Smooth muscle cell of bladder (primary cell): ENCODE data around the gene KRTAP5-6. TPM values are rescaled to one million over a fixed set of nuclear protein-coding genes. Genes with fewer than 3 reads are reported as not detected.

Experiments used
- total RNA-seq: library from RNA; depleted of rRNA; stranded (reverse); fragments of >200 nt; gene quantifications from 2 replicates; pipeline ENCODE4 v1.2.3, GENCODE V29; 2014

KRTAP5-6 gene
- total RNA-seq = not detected in 2 replicates

GRCh38 chr11:1696608-1697570, at the start of gene KRTAP5-6:
TSS of gene KRTAP5-6 (plus strand) at chr11:1697195. CDS start at chr11:1697246, 51 bp downstream.

Other genes with a start within 250 kb of the KRTAP5-6 start
- 24.3 and 25.2 TPM in 2 replicates for gene MOB2, start 210.4 kb upstream of the KRTAP5-6 start, total RNA-seq
- gene DUSP8, start 124.9 kb upstream of the KRTAP5-6 start, total RNA-seq = under 0.01 and 0.09 TPM in 2 replicates
- not detected in 2 replicates for gene KRTAP5-1, start 111.9 kb upstream of the KRTAP5-6 start, total RNA-seq
- not detected in 2 replicates for gene KRTAP5-2, start 98.9 kb upstream of the KRTAP5-6 start, total RNA-seq
- gene KRTAP5-3, start 88.7 kb upstream of the KRTAP5-6 start, total RNA-seq = not detected in 2 replicates
- not detected in 2 replicates for gene KRTAP5-4, start 75.1 kb upstream of the KRTAP5-6 start, total RNA-seq
- gene KRTAP5-5, start 67.4 kb upstream of the KRTAP5-6 start, total RNA-seq = not detected in 2 replicates
- gene IFITM10, start 53.4 kb downstream of the KRTAP5-6 start, total RNA-seq = 0.28 and 0.65 TPM in 2 replicates
- 131 and 251 TPM in 2 replicates for gene CTSD, start 66.7 kb downstream of the KRTAP5-6 start, total RNA-seq
- gene SYT8, start 137.8 kb downstream of the KRTAP5-6 start, total RNA-seq = not detected in 2 replicates
- gene TNNI2, start 141.8 kb downstream of the KRTAP5-6 start, total RNA-seq = not detected in 2 replicates
- gene LSP1, start 155.9 kb downstream of the KRTAP5-6 start, total RNA-seq = 0.43 and 2.6 TPM in 2 replicates
- not detected in 2 replicates for gene PRR33, start 194.7 kb downstream of the KRTAP5-6 start, total RNA-seq
- 0.37 TPM in 1 of 2 replicates, not detected in the other for gene TNNT3, start 222.5 kb downstream of the KRTAP5-6 start, total RNA-seq